B cell (primary cell): ENCODE results near the gene NEDD4. TPM values are rescaled to one million over a fixed set of nuclear protein-coding genes. Genes with fewer than 3 reads are reported as not detected.

ENCODE experiments used
- ATAC-seq: fragments of 200-7000 bp; cut with Tn5 transposase; one replicate; pipeline ENCODE4 v1.10.0; 2021; ENCODE audit warnings: low read depth, mild to moderate bottlenecking, moderate number of reproducible peaks, moderate library complexity
- CTCF ChIA-PET: fragments of 350-600 bp; sonication (Branson Sonifier 250); formaldehyde crosslinking; loops from one replicate; lab custom pipeline; 2021; ENCODE audit warnings: antibody characterized with exemption, inconsistent platforms; lab: Charles Lee
- POLR2A ChIA-PET: fragments of 350-600 bp; sonication (Branson Sonifier 250); formaldehyde crosslinking; loops from one replicate; lab custom pipeline; 2021; ENCODE audit warnings: antibody characterized with exemption; lab: Charles Lee
- DNase-seq: peaks from one replicate; pipeline ENCODE4 v3.0.0; 2013
- H2AFZ ChIP-seq: 2 replicates; pipeline ENCODE4 v1.6.1; 2012; ENCODE audit warnings: mild to moderate bottlenecking, low read depth, low read length; ENCODE audit not compliant: insufficient read depth, poor library complexity, severe bottlenecking
- H3K27ac ChIP-seq, 2 donors: 1 replicate in 1 of 2; 2 replicates in 1 of 2; pipeline ENCODE4 v1.5.1; 2012 to 2013; ENCODE audit warnings: low read length in 2 of 2, mild to moderate bottlenecking in 2 of 2, moderate library complexity in 1 of 2
- H3K27me3 ChIP-seq, 4 experiments: fragments of 200-600 bp in 1 of 4; sonication (generic) in 1 of 4; replicated peaks in 1 of 4; 1 replicate in 2 of 4; 2 replicates in 2 of 4; pipeline versions ENCODE4 v1.6.1 to v1.7.0; 2013 to 2016; ENCODE audit warnings: low read length in 3 of 4, mild to moderate bottlenecking in 2 of 4, mixed read lengths in 1 of 4, moderate library complexity in 1 of 4; ENCODE audit not compliant: insufficient read depth in 4 of 4, control insufficient read depth in 3 of 4; ENCODE audit errors: control extremely low read depth in 1 of 4
- H3K36me3 ChIP-seq, 2 experiments: replicated peaks in 1 of 2; 1 replicate in 1 of 2; 2 replicates in 1 of 2; pipeline versions ENCODE4 v1.6.1 to v1.7.1; 2013; ENCODE audit warnings: low read length in 1 of 2; ENCODE audit not compliant: insufficient read depth in 2 of 2, control insufficient read depth in 1 of 2; ENCODE audit errors: control extremely low read depth in 1 of 2, extremely low read depth in 1 of 2
- H3K4me1 ChIP-seq, 2 donors: fragments of 200-600 bp in 1 of 2; sonication (generic) in 1 of 2; 1 replicate in 1 of 2; 2 replicates in 1 of 2; pipeline versions ENCODE4 v1.5.1 to v1.6.1; 2013 to 2017; ENCODE audit warnings: low read length in 2 of 2; ENCODE audit not compliant: control insufficient read depth in 2 of 2, insufficient read depth in 2 of 2
- H3K4me2 ChIP-seq: replicated peaks from 2 replicates; pipeline ENCODE3; 2012; ENCODE audit warnings: mild to moderate bottlenecking, low read depth, low read length; ENCODE audit not compliant: poor library complexity, severe bottlenecking
- H3K4me3 ChIP-seq, 5 experiments: fragments of 200-600 bp in 1 of 5; sonication (generic) in 1 of 5; 1 replicate in 3 of 5; 2 replicates in 2 of 5; pipeline versions ENCODE4 v1.5.1 to v1.7.0; 2011 to 2016; ENCODE audit warnings: low read length in 4 of 5, mild to moderate bottlenecking in 4 of 5, low read depth in 2 of 5, control low read depth in 1 of 5, moderate library complexity in 1 of 5; ENCODE audit not compliant: insufficient read depth in 1 of 5; ENCODE audit errors: control extremely low read depth in 1 of 5, extremely low read depth in 1 of 5
- H3K79me2 ChIP-seq: fragments of 200-600 bp; sonication (generic); one replicate; pipeline ENCODE4 v1.6.0; 2016; ENCODE audit warnings: low read length; ENCODE audit not compliant: control insufficient read depth, insufficient read depth
- H3K9ac ChIP-seq: fragments of 200-600 bp; sonication (generic); 2 replicates; pipeline ENCODE4 v1.6.1; 2017; ENCODE audit warnings: mild to moderate bottlenecking, low read length, moderate library complexity
- H3K9me3 ChIP-seq, 3 donors: one replicate each; pipeline versions ENCODE4 v1.6.1 to v1.7.1; 2013; ENCODE audit warnings: low read length in 2 of 3; ENCODE audit not compliant: control insufficient read depth in 2 of 3, insufficient read depth in 1 of 3; ENCODE audit errors: control extremely low read depth in 1 of 3
- H4K20me1 ChIP-seq: 2 replicates; pipeline ENCODE4 v1.6.0; 2012; ENCODE audit warnings: mild to moderate bottlenecking, low read length; ENCODE audit not compliant: insufficient read depth, control insufficient read depth, poor library complexity, severe bottlenecking
- H3K27ac Mint-ChIP-seq: one replicate; pipeline ENCODE4 v1.8.0; 2021; ENCODE audit warnings: mixed read lengths
- H3K27me3 Mint-ChIP-seq: one replicate; pipeline ENCODE4 v1.8.0; 2021; ENCODE audit warnings: mixed read lengths
- H3K4me1 Mint-ChIP-seq: one replicate; pipeline ENCODE4 v1.8.0; 2021; ENCODE audit warnings: mixed read lengths
- H3K4me3 Mint-ChIP-seq: one replicate; pipeline ENCODE4 v1.8.0; 2021; ENCODE audit warnings: mixed read lengths
- H3K9me3 Mint-ChIP-seq: one replicate; pipeline ENCODE4 v1.8.0; 2022; ENCODE audit warnings: mixed read lengths; ENCODE audit not compliant: insufficient read depth
- CTCF ChIP-seq: fragments of 200-600 bp; IDR thresholded peaks from one replicate; pipeline ENCODE4 v1.8.0; 2022; ENCODE audit warnings: antibody characterized with exemption, mild to moderate bottlenecking
- EZH2 ChIP-seq: IDR thresholded peaks from 2 replicates; pipeline ENCODE4 v1.6.1; 2012; ENCODE audit warnings: borderline replicate concordance, low read depth, mild to moderate bottlenecking, moderate library complexity, low read length; ENCODE audit not compliant: insufficient read depth, poor library complexity, severe bottlenecking
- WGBS: methylation state at CpG from one replicate; pipeline ENCODE4 v1.1.5; 2013; ENCODE audit warnings: missing lambda C conversion rate; ENCODE audit not compliant: insufficient coverage; 5-methylcytosine and 5-hydroxymethylcytosine counted together
- intact Hi-C: fragments of 100-400 bp; cut with micrococcal nuclease; formaldehyde crosslinking; loops from one replicate; pipeline ENCODE4 v1.10.0; 2022
- polyA plus RNA-seq: library from polyadenylated mRNA; depleted of rRNA; stranded (reverse); fragments of >200 nt; gene quantifications from 2 replicates; pipeline ENCODE4 v1.2.3, GENCODE V29; 2012
- total RNA-seq, 2 donors: library from RNA; stranded (reverse); fragments of 120-200 nt in 1 of 2; gene quantifications; 1 replicate in 1 of 2; 2 replicates in 1 of 2; pipeline versions ENCODE4 v1.2.3 to v1.2.4, GENCODE V29; 2013 to 2022

NEDD4 gene
- total and polyA plus RNA-seq, 2 donors (not counting 1 experiment from before 2014, with no cell fraction given): 0.03 to 2.3 TPM

- no peaks in the 10 kb centered on the region for H3K79me2 ChIP-seq
- intact Hi-C loops: no loop called here
- H3K27me3 ChIP-seq: peaks cover 0 to 6% (median 0%) of the 10 kb centered on the region in 4 experiments
- H3K4me2 ChIP-seq: no peak overlapping the region
- ChIA-PET CTCF (interaction anchor here (0.6 kb wide), 1 partner anchor 560 kb away, joined by 3 read pairs; no protein-coding TSS in a partner anchor), POLR2A (no interaction called here)
- Mint-ChIP-seq H3K4me1 (no peaks in the 10 kb centered on the region), H3K9me3 (peaks cover 9% of the 10 kb centered on the region), H3K27ac (no peak overlapping the region), H3K4me3 (no peak overlapping the region), H3K27me3 (peaks cover 8% of the 10 kb centered on the region)
- no peaks in the 10 kb centered on the region for H3K36me3 ChIP-seq
- no peak for ATAC-seq
- no peak overlapping the region for H3K9ac ChIP-seq
- no peak overlapping the region for H3K27ac ChIP-seq
- no peak overlapping the region for H3K4me3 ChIP-seq
- H2AFZ ChIP-seq: no peak overlapping the region
- peaks cover 0 to 11% (median 4%) of the 10 kb centered on the region in 3 donors for H3K9me3 ChIP-seq
- no peaks in the 10 kb centered on the region for H3K4me1 ChIP-seq
- DNase-seq: no peak
- no peaks in the 10 kb centered on the region for H4K20me1 ChIP-seq
- WGBS: 76% methylated on average over 2 of the region's 3 CpGs
- no peak for TF ChIP-seq CTCF
- TF ChIP-seq EZH2: no peak
These were observed 201.6 kb downstream of the NEDD4 start for GRCh38 chr15:55791551-55792400.

GRCh38 chr15:55789066-55789660, 204.2 kb downstream of the NEDD4 start:
- Mint-ChIP-seq H3K9me3 (peaks cover 7% of the 10 kb centered on the region), H3K27ac (no peak overlapping the region), H3K4me3 (no peak overlapping the region), H3K4me1 (no peaks in the 10 kb centered on the region), H3K27me3 (peaks cover 8% of the 10 kb centered on the region)
- Histone ChIP-seq H2AFZ (no peak overlapping the region), H3K4me1 (no peaks in the 10 kb centered on the region), H4K20me1 (no peaks in the 10 kb centered on the region), H3K9me3 (peaks cover 0 to 8% (median 0%) of the 10 kb centered on the region in 3 donors), H3K27ac (no peak overlapping the region), H3K36me3 (no peaks in the 10 kb centered on the region), H3K4me3 (no peak overlapping the region), H3K27me3 (no peaks in the 10 kb centered on the region), H3K79me2 (no peaks in the 10 kb centered on the region), H3K9ac (no peak overlapping the region), H3K4me2 (no peak overlapping the region)
- intact Hi-C loops: no loop called here
- no peak for ATAC-seq
- TF ChIP-seq EZH2: no peak
- TF ChIP-seq CTCF: peak; percentile 29
- ChIA-PET POLR2A (no interaction called here), CTCF (interaction anchor here (1.6 kb wide), 1 partner anchor 14 kb away, joined by 4 read pairs; no protein-coding TSS in a partner anchor)
- no peak for DNase-seq
- WGBS: 80% methylated on average over 4 of the region's 8 CpGs
